Activated CD4-positive, alpha-beta T cell treated with anti-CD3 and anti-CD28 coated beads, Interleukin-2, amount 10 ng/mL, durations not matched to agents 7 days and 5 days (primary cell): Measurements from ENCODE around the gene ABAT. TPM values are rescaled to one million over a fixed set of nuclear protein-coding genes. Genes with fewer than 3 reads are reported as not detected.

Experiments used
- CTCF ChIA-PET: fragments of 350-600 bp; sonication (Branson Sonifier 250); formaldehyde crosslinking; loops from one replicate; lab custom pipeline; 2021; ENCODE audit warnings: antibody characterized with exemption; lab: Charles Lee
- POLR2A ChIA-PET: fragments of 350-600 bp; sonication (Branson Sonifier 250); formaldehyde crosslinking; loops from one replicate; lab custom pipeline; 2021; ENCODE audit warnings: antibody characterized with exemption; lab: Charles Lee
- DNase-seq: peaks from one replicate; pipeline ENCODE4 v3.0.0-alpha.2; 2020
- H3K27ac Mint-ChIP-seq: one replicate; pipeline ENCODE4 v1.8.0; 2021; ENCODE audit warnings: mild to moderate bottlenecking, moderate library complexity, mixed read lengths
- H3K27me3 Mint-ChIP-seq: one replicate; pipeline ENCODE4 v1.8.0; 2021; ENCODE audit warnings: mixed read lengths
- H3K36me3 Mint-ChIP-seq: one replicate; pipeline ENCODE4 v1.8.0; 2021; ENCODE audit warnings: low read depth, mixed read lengths
- H3K4me1 Mint-ChIP-seq: one replicate; pipeline ENCODE4 v1.8.0; 2021; ENCODE audit warnings: mixed read lengths
- H3K4me3 Mint-ChIP-seq: one replicate; pipeline ENCODE4 v1.8.0; 2021; ENCODE audit warnings: mild to moderate bottlenecking, moderate library complexity, mixed read lengths
- H3K9me3 Mint-ChIP-seq: one replicate; pipeline ENCODE4 v1.8.0; 2021; ENCODE audit warnings: mixed read lengths
- total RNA-seq, 2 experiments: library from RNA; stranded (reverse); gene quantifications; one replicate each; pipeline ENCODE4 v1.2.3, GENCODE V29; 2021

The ABAT gene
- total RNA-seq, 2 experiments from 2014 or later = 5.4 to 5.6 TPM

GRCh38 chr16:8752706-8753105 is 78.3 kb downstream of the ABAT start:
- DNase-seq = no peak
- Mint-ChIP-seq H3K4me3 (no peak overlapping the region), H3K27me3 (no peaks in the 10 kb centered on the region), H3K9me3 (no peaks in the 10 kb centered on the region), H3K27ac (no peak overlapping the region), H3K36me3 (no peaks in the 10 kb centered on the region), H3K4me1 (no peaks in the 10 kb centered on the region)
- CTCF ChIA-PET = interaction anchor here (1.1 kb wide), 1 partner anchor 10 kb away, joined by 3 read pairs; no protein-coding TSS in a partner anchor
- POLR2A ChIA-PET = no interaction called here

- Mint-ChIP-seq H3K27me3 (no peaks in the 10 kb centered on the region), H3K27ac (no peak overlapping the region), H3K4me3 (no peak overlapping the region), H3K4me1 (no peaks in the 10 kb centered on the region), H3K9me3 (no peaks in the 10 kb centered on the region), H3K36me3 (no peaks in the 10 kb centered on the region)
- ChIA-PET CTCF (interaction anchor here (1.1 kb wide), 1 partner anchor 11 kb away, joined by 3 read pairs; no protein-coding TSS in a partner anchor), POLR2A (no interaction called here)
- DNase-seq = no peak
Observed at GRCh38 chr16:8753416-8754054, 79.1 kb downstream of the ABAT start.

DNA sequence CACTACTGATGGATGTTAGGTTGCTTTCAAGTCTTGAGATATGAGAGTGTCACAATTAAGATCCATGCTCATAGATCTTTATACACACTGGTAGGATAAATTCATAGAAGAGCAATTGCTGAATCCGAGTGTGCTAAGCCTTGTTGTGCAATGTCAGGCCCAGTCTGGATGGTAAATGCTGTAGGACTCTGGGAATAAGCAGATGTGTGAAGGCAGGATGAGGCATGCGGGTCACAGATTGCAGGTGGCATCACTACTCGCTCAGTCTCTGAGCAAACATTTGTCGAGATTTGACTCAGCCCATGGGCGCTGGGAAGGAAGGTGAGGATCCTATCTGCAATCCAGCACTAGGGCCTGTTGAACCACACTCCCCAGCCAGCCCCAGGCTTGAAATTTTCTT is 82.3 kb downstream of the ABAT start:
- H3K4me1 Mint-ChIP-seq = no peaks in the 10 kb centered on the region
- no peak overlapping the region for H3K4me3 Mint-ChIP-seq
- H3K36me3 Mint-ChIP-seq = no peaks in the 10 kb centered on the region
- POLR2A ChIA-PET = no interaction called here
- no peaks in the 10 kb centered on the region for H3K27me3 Mint-ChIP-seq
- H3K9me3 Mint-ChIP-seq = no peaks in the 10 kb centered on the region
- H3K27ac Mint-ChIP-seq = no peak overlapping the region
- no peak for DNase-seq
- CTCF ChIA-PET = no interaction called here

GRCh38 chr16:8758022-8758421 is 83.6 kb downstream of the ABAT start:
- no peak overlapping the region for H3K4me3 Mint-ChIP-seq
- CTCF ChIA-PET = no interaction called here
- no peaks in the 10 kb centered on the region for H3K9me3 Mint-ChIP-seq
- DNase-seq = no peak
- H3K27ac Mint-ChIP-seq = no peak overlapping the region
- no peaks in the 10 kb centered on the region for H3K27me3 Mint-ChIP-seq
- H3K4me1 Mint-ChIP-seq = no peaks in the 10 kb centered on the region
- POLR2A ChIA-PET = no interaction called here
- H3K36me3 Mint-ChIP-seq = no peaks in the 10 kb centered on the region

DNA sequence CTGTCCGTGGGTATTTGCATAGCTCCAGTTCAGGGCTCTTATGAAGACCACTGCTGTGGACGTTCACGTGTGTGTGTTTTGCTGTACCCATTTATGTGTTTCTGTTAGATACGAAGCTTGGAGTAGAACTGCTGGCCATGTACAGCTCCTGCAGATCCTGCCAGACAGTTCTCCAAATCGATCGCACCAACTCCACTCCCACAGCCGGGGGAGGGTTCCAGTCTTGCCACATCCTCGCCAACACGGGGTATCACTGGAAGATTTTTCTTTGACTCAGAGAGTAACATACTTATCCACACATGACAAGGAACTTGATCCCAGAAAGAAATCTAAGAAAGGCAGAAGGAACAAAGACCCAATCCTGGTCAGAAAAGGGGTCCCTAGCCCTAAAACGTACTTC is 85.6 kb downstream of the ABAT start:
- CTCF ChIA-PET = no interaction called here
- no peaks in the 10 kb centered on the region for H3K27me3 Mint-ChIP-seq
- DNase-seq = no peak
- H3K4me1 Mint-ChIP-seq = no peaks in the 10 kb centered on the region
- POLR2A ChIA-PET = interaction anchor here (0.5 kb wide), 1 partner anchor 47 kb away, joined by 4 read pairs; no protein-coding TSS in a partner anchor
- H3K27ac Mint-ChIP-seq = no peak overlapping the region
- no peaks in the 10 kb centered on the region for H3K36me3 Mint-ChIP-seq
- no peak overlapping the region for H3K4me3 Mint-ChIP-seq
- H3K9me3 Mint-ChIP-seq = no peaks in the 10 kb centered on the region

GRCh38 chr16:8761078-8761477 is 86.7 kb downstream of the ABAT start:
- no peak for DNase-seq
- Mint-ChIP-seq H3K36me3 (no peaks in the 10 kb centered on the region), H3K9me3 (no peaks in the 10 kb centered on the region), H3K27me3 (no peaks in the 10 kb centered on the region), H3K4me3 (no peak overlapping the region), H3K4me1 (no peaks in the 10 kb centered on the region), H3K27ac (no peak overlapping the region)
- ChIA-PET POLR2A (no interaction called here), CTCF (no interaction called here)

DNA sequence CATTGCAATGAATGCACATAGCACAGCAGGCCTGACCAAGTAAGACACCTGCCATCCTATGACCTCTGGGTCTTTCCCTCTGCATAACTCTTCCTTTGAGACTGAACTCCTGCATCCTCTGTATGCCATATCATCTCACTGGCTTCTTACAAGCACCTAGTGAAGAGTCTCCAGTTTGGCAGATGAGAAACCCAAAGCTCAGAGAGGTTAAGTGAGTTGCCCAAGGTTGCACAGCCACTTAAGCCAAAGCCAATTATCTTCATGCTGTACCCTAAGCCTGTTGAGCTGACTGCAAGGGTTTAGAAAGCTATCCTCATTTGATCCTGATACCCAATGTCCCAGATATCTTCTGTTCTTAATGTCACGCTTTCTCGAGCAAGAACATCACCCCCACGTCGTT is 87.8 kb downstream of the ABAT start:
- no peaks in the 10 kb centered on the region for H3K9me3 Mint-ChIP-seq
- no peak overlapping the region for H3K4me3 Mint-ChIP-seq
- ChIA-PET POLR2A (no interaction called here), CTCF (no interaction called here)
- H3K27me3 Mint-ChIP-seq = no peaks in the 10 kb centered on the region
- no peaks in the 10 kb centered on the region for H3K36me3 Mint-ChIP-seq
- H3K27ac Mint-ChIP-seq = no peak overlapping the region
- no peak for DNase-seq
- H3K4me1 Mint-ChIP-seq = no peaks in the 10 kb centered on the region

DNA sequence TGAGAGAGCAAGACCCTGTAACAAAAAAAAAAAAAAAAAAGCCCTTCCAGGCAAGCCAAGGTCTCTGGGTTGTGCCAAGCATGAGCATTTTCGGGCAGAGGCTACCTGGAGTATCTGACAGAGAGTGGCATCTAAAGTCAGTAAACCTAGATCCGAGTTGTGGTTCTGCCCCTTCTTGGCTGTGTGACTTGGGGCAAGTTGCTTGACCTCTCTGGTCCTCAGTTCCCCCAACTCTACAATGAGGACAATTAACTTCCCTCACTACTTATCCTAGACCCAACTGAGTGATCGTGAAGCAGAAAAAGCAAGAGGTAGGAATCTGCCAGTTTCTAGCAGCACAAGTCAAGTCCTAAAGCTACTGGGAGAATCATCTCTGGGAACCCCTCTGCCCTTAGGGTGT is 88.7 kb downstream of the ABAT start:
- no peaks in the 10 kb centered on the region for H3K27me3 Mint-ChIP-seq

DNA sequence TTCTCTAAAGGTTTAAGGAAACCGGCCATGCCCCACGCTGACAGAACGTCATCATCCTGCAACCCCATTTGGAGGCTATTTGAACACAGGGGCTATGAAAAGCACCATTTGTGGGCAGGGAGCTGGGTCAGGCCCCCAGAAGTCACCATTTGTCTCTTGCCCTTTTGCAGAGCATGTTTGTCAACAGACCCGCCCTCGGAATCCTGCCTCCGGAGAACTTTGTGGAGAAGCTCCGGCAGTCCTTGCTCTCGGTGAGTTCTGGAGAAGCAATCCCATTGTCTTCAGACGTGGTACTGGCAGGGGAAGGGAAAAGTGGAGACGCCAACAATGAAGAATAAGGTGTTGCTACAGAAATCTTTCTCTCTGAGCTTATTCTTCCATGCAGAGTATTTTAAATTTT is 89.5 kb downstream of the ABAT start:
- Mint-ChIP-seq H3K27me3 (no peaks in the 10 kb centered on the region), H3K4me1 (no peaks in the 10 kb centered on the region), H3K36me3 (peaks cover 2% of the 10 kb centered on the region), H3K27ac (no peak overlapping the region), H3K9me3 (no peaks in the 10 kb centered on the region), H3K4me3 (no peak overlapping the region)
- CTCF ChIA-PET = interaction anchor here (1.1 kb wide), 1 partner anchor 9 kb away, joined by 3 read pairs; no protein-coding TSS in a partner anchor
- no peak for DNase-seq
- POLR2A ChIA-PET = no interaction called here

More for the DNA sequence above, 88.7 kb downstream of the ABAT start:
- Mint-ChIP-seq H3K4me3 (no peak overlapping the region), H3K9me3 (no peaks in the 10 kb centered on the region), H3K27ac (no peak overlapping the region), H3K36me3 (peaks cover 1% of the 10 kb centered on the region), H3K4me1 (no peaks in the 10 kb centered on the region)
- no peak for DNase-seq
- POLR2A ChIA-PET = no interaction called here
- CTCF ChIA-PET = no interaction called here

DNA sequence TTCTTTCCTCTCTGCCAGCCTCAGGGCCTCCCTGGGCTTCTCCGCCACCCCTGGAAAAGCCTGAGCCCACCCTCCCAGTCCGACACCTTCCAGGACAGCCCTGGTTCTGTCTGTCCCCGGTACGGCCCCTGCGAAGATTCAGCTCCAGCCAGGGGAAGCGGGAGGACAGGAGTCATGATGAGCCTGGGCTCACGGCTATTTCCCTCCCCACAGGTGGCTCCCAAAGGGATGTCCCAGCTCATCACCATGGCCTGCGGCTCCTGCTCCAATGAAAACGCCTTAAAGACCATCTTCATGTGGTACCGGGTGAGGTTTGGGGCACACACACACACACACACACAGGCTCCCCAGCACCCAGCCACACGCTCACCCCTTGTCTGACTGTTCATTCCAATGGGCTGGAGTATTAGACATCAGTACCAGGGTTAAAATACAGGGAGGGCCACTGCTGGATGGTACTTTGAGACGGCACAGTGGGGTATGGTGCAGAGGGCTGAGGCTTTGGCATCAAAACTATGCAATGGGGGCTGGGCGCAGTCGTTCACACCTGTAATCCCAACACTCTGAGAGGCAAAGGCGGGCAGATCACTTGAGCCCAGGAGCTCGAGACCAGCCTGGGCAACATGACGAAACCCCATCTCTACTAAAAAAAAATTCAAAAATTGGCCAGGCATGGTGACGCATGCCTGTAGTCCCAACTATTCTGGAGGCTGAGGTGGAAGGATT is 90.3 kb downstream of the ABAT start:
- CTCF ChIA-PET = interaction anchor here (1.1 kb wide), 1 partner anchor 8 kb away, joined by 3 read pairs; no protein-coding TSS in a partner anchor
- no peak overlapping the region for H3K4me3 Mint-ChIP-seq
- H3K36me3 Mint-ChIP-seq = peaks cover 2% of the 10 kb centered on the region
- no peak for DNase-seq
- POLR2A ChIA-PET = no interaction called here
- H3K27me3 Mint-ChIP-seq = no peaks in the 10 kb centered on the region
- no peaks in the 10 kb centered on the region for H3K9me3 Mint-ChIP-seq
- peak overlapping the region; percentile 31 for H3K27ac Mint-ChIP-seq
- H3K4me1 Mint-ChIP-seq = peaks cover under 1% of the 10 kb centered on the region

DNA sequence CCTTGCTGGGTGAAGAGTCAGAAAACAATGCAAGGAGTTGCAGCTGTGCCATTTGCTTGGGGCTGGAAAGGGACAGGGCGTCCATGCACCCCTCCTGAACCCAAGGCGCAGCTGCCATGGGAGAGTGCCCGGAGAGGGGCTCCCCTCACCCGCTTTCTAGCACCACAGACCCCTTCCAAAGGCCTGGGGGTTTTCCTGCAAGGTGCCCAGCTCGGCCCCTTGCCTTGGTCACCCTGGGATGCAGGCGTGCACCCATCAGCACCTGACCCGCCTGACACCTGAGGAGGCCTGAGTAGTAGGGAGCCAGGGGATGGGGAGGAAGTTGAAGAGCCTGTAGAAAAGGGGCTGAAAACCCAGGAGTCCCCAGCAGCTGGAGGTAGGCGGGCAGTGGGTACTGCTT is 92.8 kb downstream of the ABAT start:
- ChIA-PET POLR2A (no interaction called here), CTCF (no interaction called here)
- Mint-ChIP-seq H3K9me3 (no peaks in the 10 kb centered on the region), H3K4me1 (peaks cover 4% of the 10 kb centered on the region), H3K36me3 (peaks cover 2% of the 10 kb centered on the region), H3K4me3 (no peak overlapping the region), H3K27ac (no peak overlapping the region), H3K27me3 (no peaks in the 10 kb centered on the region)
- DNase-seq = no peak

DNA sequence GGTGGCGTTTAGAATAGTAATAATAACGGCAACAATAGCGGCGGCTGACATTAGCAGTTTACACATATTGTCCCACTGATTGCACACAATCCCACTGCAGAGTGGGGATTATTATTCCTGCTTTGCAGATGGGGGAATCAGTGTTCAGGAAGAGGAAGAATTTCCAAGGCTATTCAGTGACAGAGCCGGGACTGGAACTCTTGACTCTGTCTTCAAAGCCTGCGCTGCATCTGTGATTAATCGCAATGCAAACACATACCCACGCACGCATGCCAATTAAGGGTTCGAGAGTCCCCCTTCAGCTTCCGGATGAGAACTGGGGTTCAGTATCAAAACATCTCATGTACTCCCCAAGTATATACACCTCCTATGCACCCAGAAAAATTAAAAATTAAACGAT is 93.9 kb downstream of the ABAT start:
- Mint-ChIP-seq H3K27ac (no peak overlapping the region), H3K9me3 (no peaks in the 10 kb centered on the region), H3K36me3 (peaks cover 2% of the 10 kb centered on the region), H3K27me3 (no peaks in the 10 kb centered on the region), H3K4me1 (peaks cover 4% of the 10 kb centered on the region), H3K4me3 (no peak overlapping the region)
- ChIA-PET CTCF (no interaction called here), POLR2A (no interaction called here)
- no peak for DNase-seq

DNA sequence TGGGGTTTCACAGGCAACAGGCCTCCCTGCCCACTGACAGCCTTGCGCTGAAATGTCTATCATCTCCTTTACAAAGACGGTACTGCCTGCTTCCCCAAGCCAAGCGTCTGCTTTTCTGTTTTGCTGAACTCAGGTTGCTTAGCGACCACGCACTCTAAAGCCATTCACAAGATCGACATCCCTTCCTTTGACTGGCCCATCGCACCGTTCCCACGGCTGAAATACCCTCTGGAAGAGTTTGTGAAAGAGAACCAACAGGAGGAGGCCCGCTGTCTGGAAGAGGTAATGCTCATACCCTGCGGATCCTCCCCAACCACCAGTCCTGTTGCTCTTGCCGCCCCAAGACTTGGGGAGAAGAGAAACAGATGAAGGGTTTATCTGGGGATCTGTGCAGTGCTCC is 94.3 kb downstream of the ABAT start:
- H3K4me3 Mint-ChIP-seq = no peak overlapping the region
- no peak overlapping the region for H3K27ac Mint-ChIP-seq
- peaks cover 2% of the 10 kb centered on the region for H3K36me3 Mint-ChIP-seq
- POLR2A ChIA-PET = no interaction called here
- CTCF ChIA-PET = no interaction called here
- H3K9me3 Mint-ChIP-seq = no peaks in the 10 kb centered on the region
- H3K27me3 Mint-ChIP-seq = no peaks in the 10 kb centered on the region
- no peak for DNase-seq
- H3K4me1 Mint-ChIP-seq = peaks cover 4% of the 10 kb centered on the region
